Measurements from ENCODE around the gene ETFBKMT. TPM values are rescaled to one million over a fixed set of nuclear protein-coding genes. Genes with fewer than 3 reads are reported as not detected.
A peak's percentile ranks its signal among the peaks of the same experiment; 100 is the strongest.

Gene ETFBKMT, protein sequence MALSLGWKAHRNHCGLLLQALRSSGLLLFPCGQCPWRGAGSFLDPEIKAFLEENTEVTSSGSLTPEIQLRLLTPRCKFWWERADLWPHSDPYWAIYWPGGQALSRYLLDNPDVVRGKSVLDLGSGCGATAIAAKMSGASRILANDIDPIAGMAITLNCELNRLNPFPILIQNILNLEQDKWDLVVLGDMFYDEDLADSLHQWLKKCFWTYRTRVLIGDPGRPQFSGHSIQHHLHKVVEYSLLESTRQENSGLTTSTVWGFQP
- total RNA-seq (4.4 and 6.1 TPM in 2 replicates), polyA plus RNA-seq (1.9 and 2.8 TPM in 2 replicates), polyA minus RNA-seq (ENCODE audit: low replicate concordance) (0.90 and 1.5 TPM in 2 replicates)
- polyA plus RNA-seq (2012), result 1.5 and 2.2 TPM in 2 replicates

DNA sequence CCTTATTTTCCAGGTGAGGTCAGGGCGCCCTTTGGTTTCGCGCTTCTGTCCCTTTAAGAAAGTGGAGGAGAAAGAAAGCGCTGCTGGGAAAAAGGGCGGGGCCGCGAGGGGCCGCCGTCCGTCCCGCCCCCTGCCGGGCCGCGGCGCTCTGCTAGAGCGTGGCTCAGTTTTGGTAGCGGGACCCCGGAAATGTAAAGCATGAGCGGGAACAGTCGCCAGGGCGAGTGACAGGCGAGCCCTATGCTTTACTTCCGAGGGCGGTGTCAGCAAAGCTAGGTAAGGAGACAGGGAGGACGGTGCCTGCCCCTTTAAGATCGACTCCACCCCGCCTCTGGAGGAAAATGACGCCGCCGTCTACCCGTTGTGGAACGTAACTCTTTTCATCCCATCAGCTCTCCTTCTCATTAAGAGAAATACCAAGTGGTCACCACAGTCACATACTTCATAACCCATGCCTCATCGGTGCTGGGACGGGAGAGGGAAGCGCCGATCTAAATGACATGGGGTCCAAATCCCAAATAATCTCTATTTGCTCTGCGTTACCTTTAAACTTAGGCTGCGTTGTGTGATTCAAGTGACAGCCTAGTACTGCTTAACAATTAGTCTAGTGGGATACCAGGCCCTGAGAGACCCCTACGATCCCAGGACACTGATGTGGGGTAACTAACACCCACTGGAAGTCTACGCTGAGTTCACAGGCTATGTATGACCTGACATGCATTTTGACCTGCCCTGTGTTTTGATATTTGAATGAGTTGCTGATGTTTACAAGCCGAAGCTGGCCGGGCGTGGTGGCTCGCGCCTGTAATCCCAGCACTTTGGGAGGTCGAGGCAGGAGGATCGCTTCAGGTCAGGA, at the start of gene ETFBKMT:
ETFBKMT (plus strand) TSS at position 602 of the 856 bp plus-strand sequence. CDS start 2,266 bp downstream, outside the sequence.
- Histone ChIP-seq H3K27me3 (ENCODE audit: control insufficient read depth, insufficient read depth, low read length) (no peaks in the 10 kb centered on the region), H3K4me2 (ENCODE audit: extremely low read depth, insufficient read depth, low read length) (peak within 1 kb of the TSS; percentile 99), H3K36me3 (ENCODE audit: control insufficient read depth, insufficient read depth, low read length) (no peaks in the 10 kb centered on the region), H3K9me3 (ENCODE audit: control insufficient read depth, insufficient read depth, low read depth, low read length) (no peaks in the 10 kb centered on the region), H3K27ac (ENCODE audit: insufficient read depth, low read length) (peak within 1 kb of the TSS; percentile 94), H3K4me1 (ENCODE audit: control insufficient read depth, extremely low read depth, insufficient read depth, low read length) (no peaks in the 10 kb centered on the region), H2AFZ (ENCODE audit: low read length) (peak within 1 kb of the TSS; percentile 99), H4K20me1 (ENCODE audit: control insufficient read depth, extremely low read depth, insufficient read depth, low read length) (no peaks in the 10 kb centered on the region), H3K79me2 (ENCODE audit: control insufficient read depth, insufficient read depth, low read length) (no peaks in the 10 kb centered on the region), H3K4me3 (replicated peaks in 1 of 4; ENCODE audit: control extremely low read depth in 1 of 4, insufficient read depth in 1 of 4, low read depth in 3 of 4, low read length in 4 of 4) (peak within 1 kb of the TSS; percentile 91 to 100 (median 94)), H3K9ac (ENCODE audit: insufficient read depth, low read length) (peak within 1 kb of the TSS; percentile 86)
- DNase-seq (ENCODE audit: low read depth in 2 of 2), result peak; percentile 81 to 91
- TF ChIP-seq EZH2 (IDR thresholded peaks at IDR 0.05; ENCODE audit: low read length, missing control alignments), result no peak
- TF ChIP-seq, protein P1, sequence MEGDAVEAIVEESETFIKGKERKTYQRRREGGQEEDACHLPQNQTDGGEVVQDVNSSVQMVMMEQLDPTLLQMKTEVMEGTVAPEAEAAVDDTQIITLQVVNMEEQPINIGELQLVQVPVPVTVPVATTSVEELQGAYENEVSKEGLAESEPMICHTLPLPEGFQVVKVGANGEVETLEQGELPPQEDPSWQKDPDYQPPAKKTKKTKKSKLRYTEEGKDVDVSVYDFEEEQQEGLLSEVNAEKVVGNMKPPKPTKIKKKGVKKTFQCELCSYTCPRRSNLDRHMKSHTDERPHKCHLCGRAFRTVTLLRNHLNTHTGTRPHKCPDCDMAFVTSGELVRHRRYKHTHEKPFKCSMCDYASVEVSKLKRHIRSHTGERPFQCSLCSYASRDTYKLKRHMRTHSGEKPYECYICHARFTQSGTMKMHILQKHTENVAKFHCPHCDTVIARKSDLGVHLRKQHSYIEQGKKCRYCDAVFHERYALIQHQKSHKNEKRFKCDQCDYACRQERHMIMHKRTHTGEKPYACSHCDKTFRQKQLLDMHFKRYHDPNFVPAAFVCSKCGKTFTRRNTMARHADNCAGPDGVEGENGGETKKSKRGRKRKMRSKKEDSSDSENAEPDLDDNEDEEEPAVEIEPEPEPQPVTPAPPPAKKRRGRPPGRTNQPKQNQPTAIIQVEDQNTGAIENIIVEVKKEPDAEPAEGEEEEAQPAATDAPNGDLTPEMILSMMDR (conservative IDR thresholded peaks at IDR 0.05 in 1 of 2, IDR thresholded peaks at IDR 0.05 in 1 of 2; ENCODE audit: low read depth in 1 of 2, low read length in 2 of 2), result peak; percentile 27 to 44

DNA sequence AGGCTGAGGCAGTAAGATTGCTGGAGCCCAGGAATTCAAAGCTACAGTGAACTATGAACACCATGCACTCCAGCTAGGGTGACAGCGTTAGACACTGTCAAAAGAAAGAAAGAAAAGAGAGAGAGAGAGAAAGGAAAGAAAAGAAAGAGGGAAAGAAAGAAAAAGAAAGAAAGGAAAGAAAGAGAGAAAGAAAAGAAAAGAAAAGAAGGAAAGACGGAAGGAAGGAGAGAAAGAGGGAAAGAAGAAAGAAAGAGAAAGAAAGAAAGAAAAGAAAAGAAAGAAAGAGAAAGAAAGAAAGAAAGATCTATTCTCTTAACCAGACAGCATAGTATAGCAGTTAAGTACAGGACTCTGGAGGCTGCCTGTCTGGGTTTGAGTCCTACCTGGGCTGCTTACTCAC, 46.7 kb upstream of the ETFBKMT start:
- TF ChIP-seq EZH2 (IDR thresholded peaks at IDR 0.05; ENCODE audit: low read length, missing control alignments), result no peak
- TF ChIP-seq, protein P1 (conservative IDR thresholded peaks at IDR 0.05 in 1 of 2, IDR thresholded peaks at IDR 0.05 in 1 of 2; ENCODE audit: low read depth in 1 of 2, low read length in 2 of 2), result no peak
- no peak for DNase-seq (ENCODE audit: low read depth in 2 of 2)
- Histone ChIP-seq H3K4me2 (ENCODE audit: extremely low read depth, insufficient read depth, low read length) (no peak overlapping the region), H3K4me1 (ENCODE audit: control insufficient read depth, extremely low read depth, insufficient read depth, low read length) (no peaks in the 10 kb centered on the region), H3K9ac (ENCODE audit: insufficient read depth, low read length) (no peak overlapping the region), H3K27ac (ENCODE audit: insufficient read depth, low read length) (no peak overlapping the region), H3K36me3 (ENCODE audit: control insufficient read depth, insufficient read depth, low read length) (no peaks in the 10 kb centered on the region), H3K9me3 (ENCODE audit: control insufficient read depth, insufficient read depth, low read depth, low read length) (no peaks in the 10 kb centered on the region), H4K20me1 (ENCODE audit: control insufficient read depth, extremely low read depth, insufficient read depth, low read length) (no peaks in the 10 kb centered on the region), H2AFZ (ENCODE audit: low read length) (no peak overlapping the region), H3K79me2 (ENCODE audit: control insufficient read depth, insufficient read depth, low read length) (no peaks in the 10 kb centered on the region), H3K4me3 (replicated peaks in 1 of 4; ENCODE audit: control extremely low read depth in 1 of 4, insufficient read depth in 1 of 4, low read depth in 3 of 4, low read length in 4 of 4) (no peak overlapping the region), H3K27me3 (ENCODE audit: control insufficient read depth, insufficient read depth, low read length) (no peaks in the 10 kb centered on the region)

Measured in fibroblast of lung (primary cell).